DMS 273 treated with DMSO at 0.1 percent for 48 hours (cell line): Measurements from ENCODE around the gene SLC4A2.

Experiments used
- DNase-seq: peaks from one replicate; lab custom pipeline; 2025; lab: John Stamatoyannopoulos, UW

SLC4A2 gene

DNA sequence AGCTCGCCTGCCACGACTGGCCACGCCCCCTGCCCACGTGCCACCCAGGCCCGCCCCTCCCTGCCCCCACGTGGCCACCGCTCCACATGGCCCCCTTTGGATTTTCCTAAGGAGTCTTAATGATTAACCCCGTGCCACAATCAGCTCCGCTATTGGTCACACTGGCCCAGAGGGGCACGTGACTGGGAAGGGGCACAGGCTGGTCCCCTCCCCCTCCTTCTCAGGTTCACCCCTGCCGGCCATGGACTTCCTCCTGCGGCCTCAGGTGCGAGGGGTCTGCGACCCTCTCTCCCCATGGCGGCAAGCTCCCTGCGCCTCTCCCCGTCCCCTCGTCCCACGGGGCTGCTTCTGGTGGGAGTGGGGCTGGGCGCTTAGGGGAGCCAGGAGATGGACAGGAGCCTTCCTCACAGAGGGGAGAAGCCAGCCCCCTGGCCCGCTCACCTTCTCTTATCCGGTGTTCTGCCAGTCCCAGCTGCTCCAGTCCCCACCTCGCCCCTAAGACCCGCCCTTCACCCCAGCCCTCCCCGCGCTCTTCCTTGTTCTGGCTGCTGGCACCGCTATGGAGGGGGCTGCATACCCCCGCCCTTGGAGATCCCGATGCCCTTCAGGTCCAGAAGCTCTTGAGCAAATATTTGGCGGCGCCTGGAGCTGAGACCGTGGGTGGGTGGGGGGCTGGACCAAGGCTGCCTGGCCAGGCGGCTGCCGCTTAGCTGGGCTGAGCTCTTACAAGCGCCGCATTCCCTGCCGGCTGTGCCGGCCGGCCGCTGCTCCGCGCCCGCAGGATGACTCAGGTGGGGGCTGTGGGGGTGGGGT, 3.2 kb downstream of the SLC4A2 start:
- no peak for DNase-seq

GRCh38 chr7:151063212-151063561, 3.8 kb downstream of the SLC4A2 start:
- no peak for DNase-seq

GRCh38 chr7:151064454-151064853, 5.1 kb downstream of the SLC4A2 start:
- no peak for DNase-seq

- no peak for DNase-seq
Observed at GRCh38 chr7:151064993-151065392, 5.6 kb downstream of the SLC4A2 start.

DNA sequence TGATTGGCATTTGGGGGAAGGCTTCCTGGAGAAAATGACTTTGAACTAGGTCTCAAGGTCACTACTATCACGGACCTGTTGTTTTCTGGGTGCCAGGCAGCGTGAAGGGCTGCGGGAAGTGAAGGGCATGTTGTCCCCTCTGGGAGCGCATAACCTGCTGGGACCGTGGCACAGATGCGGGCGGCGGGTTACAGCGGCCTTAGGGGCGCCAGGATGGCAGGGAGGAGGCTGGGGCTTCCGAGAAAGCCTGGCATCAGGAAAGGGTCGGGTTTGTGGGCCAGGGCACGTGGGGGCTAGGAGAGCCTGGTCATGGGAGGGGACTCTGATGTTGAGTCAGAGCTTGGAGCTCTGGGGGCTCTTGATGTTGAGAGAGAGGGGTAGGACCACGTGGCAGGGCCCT, 6.1 kb downstream of the SLC4A2 start:
- DNase-seq, result no peak

DNA sequence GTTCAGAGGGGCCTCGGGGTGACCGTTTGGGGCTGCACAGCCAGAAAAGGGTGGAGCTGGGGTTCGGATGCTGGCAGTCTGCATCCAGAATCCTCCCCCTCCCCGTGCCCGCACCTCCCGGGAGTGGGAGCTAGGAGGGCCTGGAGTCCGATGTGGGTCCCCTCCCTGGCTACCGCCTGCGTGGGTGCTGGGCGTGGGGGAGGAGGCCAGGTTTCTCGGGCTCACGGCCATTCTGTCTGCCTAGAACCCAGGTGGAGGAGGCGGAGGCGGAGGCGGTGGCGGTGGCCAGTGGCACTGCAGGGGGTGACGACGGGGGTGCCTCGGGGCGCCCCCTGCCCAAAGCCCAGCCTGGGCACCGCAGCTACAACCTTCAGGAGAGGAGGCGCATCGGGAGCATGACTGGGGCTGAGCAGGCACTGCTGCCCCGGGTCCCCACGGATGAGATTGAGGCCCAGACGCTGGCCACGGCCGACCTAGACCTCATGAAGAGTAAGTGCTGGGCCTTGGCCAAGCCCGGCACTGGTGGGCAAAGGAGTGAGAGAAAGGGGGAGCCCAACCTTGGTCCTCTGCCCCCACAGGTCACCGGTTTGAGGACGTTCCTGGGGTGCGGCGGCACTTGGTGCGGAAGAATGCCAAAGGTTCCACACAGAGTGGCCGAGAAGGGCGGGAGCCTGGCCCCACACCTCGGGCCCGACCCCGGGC, 7.0 kb downstream of the SLC4A2 start:
- DNase-seq, result no peak

DNA sequence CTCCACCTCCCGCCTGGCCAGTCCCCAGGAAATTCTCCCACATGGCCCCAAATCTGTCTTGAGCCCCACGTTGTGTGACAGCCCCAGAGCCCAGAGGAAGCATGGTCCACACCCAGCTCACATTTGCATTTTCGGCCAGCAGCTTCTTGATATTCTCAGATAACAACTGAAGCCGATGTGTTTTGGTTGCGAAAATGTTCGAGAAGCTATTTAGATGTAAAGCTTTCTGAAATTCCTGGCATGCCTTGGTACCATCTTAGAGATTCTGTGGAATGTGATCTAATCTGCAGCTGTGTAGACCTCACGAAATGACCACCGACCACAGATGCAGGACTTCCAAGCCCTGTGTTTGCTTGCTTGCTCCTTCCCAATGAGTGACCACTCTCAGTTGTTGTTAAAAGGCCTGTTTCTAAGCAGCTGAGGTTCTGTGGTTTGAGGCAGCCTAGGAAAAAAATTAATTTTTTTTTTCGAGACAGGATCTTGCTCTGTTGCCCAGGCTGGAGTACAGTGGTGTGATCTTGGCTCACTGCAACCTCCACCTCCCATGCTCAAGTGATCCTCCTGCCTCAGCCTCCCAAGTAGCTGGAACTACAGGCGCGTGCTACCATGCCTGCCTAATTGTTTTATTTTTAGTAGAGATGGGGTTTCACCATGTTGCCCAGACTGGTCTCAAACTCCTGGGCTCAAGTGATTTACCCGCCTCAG, 8.8 kb downstream of the SLC4A2 start:
- no peak for DNase-seq

DNA sequence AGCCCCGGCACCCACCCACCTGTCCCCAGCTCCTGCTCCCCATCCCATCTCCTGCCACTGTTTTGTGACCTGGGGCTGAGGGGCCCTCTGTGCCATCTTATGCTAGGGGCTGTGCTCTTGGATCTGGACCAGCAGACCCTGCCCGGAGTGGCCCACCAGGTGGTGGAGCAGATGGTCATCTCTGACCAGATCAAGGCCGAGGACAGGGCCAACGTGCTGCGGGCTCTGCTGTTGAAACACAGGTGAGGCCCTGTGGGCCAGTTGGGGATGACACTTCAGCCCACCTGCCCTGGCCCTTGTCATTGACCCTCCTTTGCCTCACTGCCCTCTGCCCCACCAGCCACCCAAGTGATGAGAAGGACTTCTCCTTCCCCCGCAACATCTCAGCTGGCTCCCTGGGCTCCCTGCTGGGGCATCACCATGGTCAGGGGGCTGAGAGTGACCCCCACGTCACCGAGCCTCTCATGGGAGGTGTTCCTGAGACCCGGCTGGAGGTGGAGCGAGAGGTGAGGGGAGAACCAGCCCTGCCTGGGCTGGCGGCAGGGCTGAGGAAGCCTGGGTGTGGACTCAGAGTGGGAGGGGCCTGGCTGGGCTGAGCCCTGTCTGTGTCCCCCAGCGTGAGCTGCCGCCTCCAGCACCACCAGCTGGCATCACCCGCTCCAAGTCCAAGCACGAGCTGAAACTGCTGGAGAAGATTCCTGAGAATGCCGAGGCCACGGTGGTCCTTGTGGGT, 10.6 kb downstream of the SLC4A2 start:
- DNase-seq, result no peak

- no peak for DNase-seq
Observed at GRCh38 chr7:151070574-151070960, 11.2 kb downstream of the SLC4A2 start.

DNA sequence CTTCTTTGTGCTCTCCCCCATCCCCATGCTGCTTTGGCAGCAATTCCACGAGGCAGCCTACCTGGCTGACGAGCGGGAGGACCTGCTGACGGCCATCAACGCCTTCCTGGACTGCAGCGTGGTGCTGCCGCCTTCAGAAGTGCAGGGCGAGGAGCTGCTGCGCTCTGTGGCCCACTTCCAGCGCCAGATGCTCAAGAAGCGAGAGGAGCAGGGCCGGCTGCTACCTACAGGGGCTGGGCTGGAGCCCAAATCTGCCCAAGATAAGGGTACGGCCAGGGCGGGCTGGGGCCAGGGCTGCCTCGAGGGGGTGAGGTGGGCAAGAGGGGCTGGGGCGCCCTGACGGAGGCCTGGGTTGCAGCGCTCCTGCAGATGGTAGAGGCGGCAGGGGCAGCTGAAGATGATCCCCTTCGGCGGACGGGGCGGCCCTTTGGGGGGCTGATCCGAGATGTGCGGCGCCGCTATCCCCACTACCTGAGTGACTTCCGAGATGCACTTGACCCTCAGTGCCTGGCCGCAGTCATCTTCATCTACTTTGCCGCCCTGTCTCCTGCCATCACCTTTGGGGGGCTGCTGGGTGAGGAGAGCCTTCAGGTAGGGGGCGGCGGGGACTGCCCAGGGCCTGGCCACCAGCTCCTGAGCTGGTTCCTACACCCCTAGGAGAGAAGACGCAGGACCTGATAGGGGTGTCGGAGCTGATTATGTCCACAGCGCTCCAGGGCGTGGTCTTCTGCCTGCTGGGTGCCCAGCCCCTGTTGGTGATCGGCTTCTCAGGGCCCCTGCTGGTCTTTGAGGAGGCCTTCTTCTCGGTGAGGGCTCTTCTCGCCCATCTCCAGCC, 11.9 kb downstream of the SLC4A2 start:
- no peak for DNase-seq

GRCh38 chr7:151073990-151074389, 14.6 kb downstream of the SLC4A2 start:
- no peak for DNase-seq

- no peak for DNase-seq
Observed at GRCh38 chr7:151074817-151075661, 15.7 kb downstream of the SLC4A2 start.

DNA sequence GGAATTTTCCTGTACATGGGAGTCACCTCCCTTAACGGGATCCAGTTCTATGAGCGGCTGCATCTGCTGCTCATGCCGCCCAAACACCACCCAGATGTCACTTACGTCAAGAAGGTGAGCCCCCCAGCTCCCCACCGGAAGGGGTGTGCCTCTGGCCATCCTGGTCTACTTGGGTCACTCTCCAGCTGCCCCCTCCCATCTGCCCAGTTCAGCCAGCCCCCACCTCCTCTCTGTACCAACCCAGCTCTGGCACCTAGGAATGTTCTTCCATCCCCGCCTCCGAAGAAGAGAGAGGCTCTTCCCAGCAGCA, 16.2 kb downstream of the SLC4A2 start:
- no peak for DNase-seq

DNA sequence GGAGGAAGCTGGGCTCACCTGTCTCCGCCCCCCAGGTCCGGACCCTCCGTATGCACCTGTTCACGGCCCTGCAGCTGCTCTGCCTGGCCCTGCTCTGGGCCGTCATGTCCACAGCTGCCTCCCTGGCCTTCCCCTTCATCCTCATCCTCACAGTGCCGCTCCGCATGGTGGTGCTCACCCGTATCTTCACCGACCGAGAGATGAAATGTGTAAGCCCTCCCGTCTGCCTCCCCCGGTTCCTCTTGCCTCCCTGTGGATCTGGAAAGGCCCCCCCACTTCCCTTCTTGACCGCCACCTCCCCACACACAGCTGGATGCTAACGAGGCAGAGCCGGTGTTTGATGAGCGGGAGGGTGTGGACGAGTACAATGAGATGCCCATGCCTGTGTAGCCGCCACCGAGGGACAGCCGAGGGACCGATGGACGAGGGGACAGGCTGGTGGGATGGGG, 16.6 kb downstream of the SLC4A2 start:
- no peak for DNase-seq

DNA sequence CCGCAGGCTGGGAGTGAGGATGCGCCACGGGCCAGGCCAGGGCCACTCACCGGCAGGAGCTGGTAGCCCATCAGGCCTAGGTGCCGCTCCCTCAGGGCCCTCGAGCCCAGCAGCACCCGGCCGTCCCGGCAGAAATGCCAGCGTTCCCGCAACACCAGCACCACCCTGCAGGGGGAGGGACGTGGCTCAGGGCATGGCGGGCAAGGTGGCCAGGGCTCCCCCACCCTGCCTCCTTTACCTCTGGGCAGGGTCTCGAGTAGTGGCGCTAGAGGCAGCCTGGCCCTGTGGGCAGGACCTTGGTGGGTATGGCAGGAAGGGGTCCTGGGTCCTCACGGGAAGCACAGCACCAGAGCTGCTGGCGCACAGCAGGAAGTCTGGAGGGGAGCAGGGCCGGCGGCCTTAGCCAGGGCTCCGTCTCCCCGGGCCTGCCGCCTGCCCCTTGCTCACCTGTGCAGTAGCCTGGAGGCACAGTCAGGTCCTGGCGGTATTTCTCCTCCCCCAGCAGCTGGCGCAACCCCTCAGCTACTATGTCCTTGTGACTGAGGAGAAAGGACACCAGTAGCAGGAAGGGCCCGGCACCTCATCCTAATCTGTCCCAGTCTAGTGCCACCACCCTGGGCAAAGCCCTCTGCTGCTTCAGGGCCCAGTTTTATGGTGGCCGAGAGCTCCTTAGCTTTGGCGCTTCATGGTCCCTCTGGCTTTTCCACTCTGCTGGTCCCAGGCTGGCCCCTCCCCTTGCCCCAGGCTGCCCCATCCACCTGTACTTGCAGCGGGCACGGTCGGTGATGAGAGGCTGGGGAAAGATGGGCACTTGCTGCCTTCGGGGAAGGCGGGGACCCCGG, 17.7 kb downstream of the SLC4A2 start:
- no peak for DNase-seq

- no peak for DNase-seq
Observed at GRCh38 chr7:151077705-151078232, 18.4 kb downstream of the SLC4A2 start.

GRCh38 chr7:151078233-151079040, 19.0 kb downstream of the SLC4A2 start:
- DNase-seq, result no peak

DNA sequence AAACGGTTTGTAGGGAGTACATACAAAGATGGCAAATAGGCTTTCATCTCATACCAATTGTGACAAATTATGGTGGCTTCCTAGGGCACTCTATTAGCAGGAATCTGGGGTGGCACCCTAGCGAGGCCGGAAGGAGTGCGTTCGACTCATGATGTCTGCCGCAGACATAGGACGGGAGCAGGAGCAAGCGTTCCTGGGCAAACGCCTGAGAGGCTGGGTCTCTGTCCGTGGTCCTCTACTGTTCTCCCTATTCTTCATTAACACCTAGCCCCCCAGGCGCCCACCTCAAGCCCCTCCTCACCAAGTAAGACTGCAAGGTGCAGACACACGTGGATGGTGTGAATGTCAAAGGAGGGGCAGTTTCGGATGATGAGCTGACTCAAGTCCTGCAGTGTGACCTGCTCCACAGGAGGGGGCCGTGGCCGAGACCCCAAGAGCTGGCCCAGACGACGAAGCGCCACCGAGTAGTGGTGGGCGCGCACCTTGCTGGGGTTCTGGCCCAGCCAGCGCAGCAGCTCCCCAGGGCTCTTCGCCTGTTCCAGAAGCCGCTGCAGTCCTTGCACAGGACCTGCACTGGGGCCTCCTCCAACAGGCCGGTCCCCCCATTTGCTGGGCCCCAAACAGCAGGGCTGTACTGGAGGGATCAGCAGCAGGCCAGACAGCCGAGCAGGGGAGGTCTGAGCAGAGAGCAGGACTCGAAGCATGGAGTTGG, 20.0 kb downstream of the SLC4A2 start:
- no peak for DNase-seq
